H1 (cell line): ENCODE measurements around the gene DCX. TPM values are rescaled to one million over a fixed set of nuclear protein-coding genes. Genes with fewer than 3 reads are reported as not detected.

ENCODE experiments used
- CTCF ChIA-PET: fragments of 300-600 bp; sonication (Branson Sonifier 250); formaldehyde crosslinking; loops from one replicate; lab custom pipeline; 2021; ENCODE audit not compliant: partially characterized antibody; lab: Charles Lee
- POLR2A ChIA-PET: fragments of 300-600 bp; sonication (Branson Sonifier 250); formaldehyde crosslinking; loops from one replicate; lab custom pipeline; 2021; ENCODE audit warnings: inconsistent platforms; ENCODE audit not compliant: partially characterized antibody; lab: Charles Lee
- DNase-seq, 2 experiments: peaks; one replicate each; pipeline versions ENCODE4 v3.0.0 to v3.0.0-alpha.2; 2010 to 2022; ENCODE audit warnings: low spot score in 2 of 2, low read depth in 1 of 2, mixed read lengths in 1 of 2
- FAIRE-seq: peaks from 2 replicates; lab custom pipeline; 2011; peaks lifted over from hg19 to GRCh38; lab: Jason Lieb, UNC
- H2AFZ ChIP-seq: 2 replicates; pipeline ENCODE4 v1.8.1; 2012; ENCODE audit warnings: low read length, inconsistent platforms
- H2AK5ac ChIP-seq: 2 replicates; pipeline ENCODE4 v1.6.1; 2013; ENCODE audit warnings: low read depth, low read length
- H2BK120ac ChIP-seq: replicated peaks from 2 replicates; pipeline ENCODE3; 2013; ENCODE audit warnings: low read depth, low read length, inconsistent platforms
- H2BK12ac ChIP-seq: 2 replicates; pipeline ENCODE4 v1.6.1; 2013; ENCODE audit warnings: low read depth, low read length
- H2BK15ac ChIP-seq: 2 replicates; pipeline ENCODE4 v1.6.1; 2013; ENCODE audit warnings: low read length
- H2BK20ac ChIP-seq: 2 replicates; pipeline ENCODE4 v1.6.1; 2013; ENCODE audit warnings: low read length
- H2BK5ac ChIP-seq: 2 replicates; pipeline ENCODE4 v1.6.1; 2013; ENCODE audit warnings: low read depth, low read length
- H3K14ac ChIP-seq: 2 replicates; pipeline ENCODE4 v1.6.1; 2013; ENCODE audit warnings: inconsistent platforms; ENCODE audit not compliant: insufficient read length
- H3K18ac ChIP-seq: 2 replicates; pipeline ENCODE4 v1.6.1; 2013; ENCODE audit warnings: low read length; ENCODE audit errors: extremely low read depth
- H3K23ac ChIP-seq: 2 replicates; pipeline ENCODE4 v1.6.1; 2013; ENCODE audit warnings: inconsistent platforms; ENCODE audit not compliant: insufficient read length
- H3K23me2 ChIP-seq: 2 replicates; pipeline ENCODE4 v1.6.1; 2013; ENCODE audit warnings: low read depth, low read length
- H3K27ac ChIP-seq: 2 replicates; pipeline ENCODE4 v1.6.1; 2011; ENCODE audit warnings: low read depth, low read length, inconsistent platforms
- H3K27me3 ChIP-seq, 4 experiments: replicated peaks in 1 of 4; 1 replicate in 1 of 4; 2 replicates in 3 of 4; pipeline versions ENCODE4 v1.6.1 to v1.8.1; 2011 to 2013; ENCODE audit warnings: low read length in 3 of 4, mild to moderate bottlenecking in 3 of 4, inconsistent platforms in 2 of 4, mixed read lengths in 2 of 4, moderate library complexity in 1 of 4; ENCODE audit not compliant: control insufficient read depth in 3 of 4, insufficient read depth in 3 of 4; ENCODE audit errors: extremely low read depth in 1 of 4
- H3K36me3 ChIP-seq, 4 experiments: 2 replicates each; pipeline versions ENCODE4 v1.6.1 to v1.8.1; 2011 to 2013; ENCODE audit warnings: mild to moderate bottlenecking in 4 of 4, low read length in 3 of 4, moderate library complexity in 2 of 4, control low read depth in 1 of 4, inconsistent platforms in 1 of 4; ENCODE audit not compliant: insufficient read depth in 4 of 4, control insufficient read depth in 2 of 4
- H3K4ac ChIP-seq: replicated peaks from 2 replicates; pipeline ENCODE3; 2013; ENCODE audit warnings: low read length, low read depth, mixed read lengths, inconsistent platforms; ENCODE audit not compliant: insufficient read length
- H3K4me1 ChIP-seq, 4 experiments: replicated peaks in 1 of 4; 1 replicate in 1 of 4; 2 replicates in 3 of 4; pipeline versions ENCODE4 v1.6.1 to v1.8.1; 2011 to 2013; ENCODE audit warnings: low read length in 3 of 4, inconsistent platforms in 2 of 4, mixed read lengths in 1 of 4; ENCODE audit not compliant: insufficient read depth in 4 of 4, control insufficient read depth in 3 of 4
- H3K4me2 ChIP-seq, 2 experiments: 2 replicates each; pipeline versions ENCODE4 v1.6.1 to v1.8.1; 2011 to 2013; ENCODE audit warnings: low read depth in 2 of 2, low read length in 2 of 2, control low read depth in 1 of 2, inconsistent platforms in 1 of 2, mild to moderate bottlenecking in 1 of 2; ENCODE audit not compliant: insufficient read depth in 1 of 2
- H3K4me3 ChIP-seq, 4 experiments: fragments of 200-600, 300-600 bp in 1 of 4; sonication (generic), shearing (Covaris generic), sonication (Bioruptor Twin) in 1 of 4; 2 replicates each; pipeline versions ENCODE4 v1.5.1 to v1.8.1; 2011 to 2016; ENCODE audit warnings: low read length in 4 of 4, low read depth in 3 of 4, control low read depth in 2 of 4, inconsistent platforms in 2 of 4, mild to moderate bottlenecking in 2 of 4, mixed read lengths in 1 of 4, moderate library complexity in 1 of 4; ENCODE audit not compliant: insufficient read depth in 2 of 4; ENCODE audit errors: extremely low read depth in 1 of 4
- H3K56ac ChIP-seq: replicated peaks from 2 replicates; pipeline ENCODE3; 2013; ENCODE audit warnings: low read depth, mild to moderate bottlenecking, mixed read lengths, low read length, inconsistent platforms; ENCODE audit not compliant: insufficient read length
- H3K79me1 ChIP-seq: 2 replicates; pipeline ENCODE4 v1.6.1; 2013; ENCODE audit warnings: low read depth, low read length, control low read depth
- H3K79me2 ChIP-seq, 2 experiments: 2 replicates each; pipeline versions ENCODE4 v1.6.1 to v1.8.1; 2012 to 2013; ENCODE audit warnings: low read length in 2 of 2, mild to moderate bottlenecking in 2 of 2, inconsistent platforms in 1 of 2; ENCODE audit not compliant: insufficient read depth in 2 of 2, control insufficient read depth in 1 of 2
- H3K9ac ChIP-seq, 4 experiments: replicated peaks in 1 of 4; 1 replicate in 1 of 4; 2 replicates in 3 of 4; pipeline versions ENCODE4 v1.6.1 to v1.8.1; 2011 to 2013; ENCODE audit warnings: low read depth in 3 of 4, low read length in 3 of 4, control low read depth in 2 of 4, mild to moderate bottlenecking in 2 of 4, moderate library complexity in 2 of 4, inconsistent platforms in 1 of 4; ENCODE audit errors: extremely low read depth in 1 of 4
- H3K9me3 ChIP-seq, 2 experiments: 2 replicates each; pipeline versions ENCODE4 v1.6.1 to v1.8.1; 2012 to 2013; ENCODE audit warnings: mild to moderate bottlenecking in 2 of 2, moderate library complexity in 2 of 2, control low read depth in 1 of 2, inconsistent platforms in 1 of 2, low read depth in 1 of 2, low read length in 1 of 2, mixed read lengths in 1 of 2; ENCODE audit not compliant: insufficient read depth in 2 of 2
- H4K20me1 ChIP-seq, 2 experiments: replicated peaks in 1 of 2; 2 replicates each; pipeline versions ENCODE3 to v1.8.1; 2011 to 2013; ENCODE audit warnings: inconsistent platforms in 2 of 2, low read length in 2 of 2, mild to moderate bottlenecking in 1 of 2; ENCODE audit not compliant: insufficient read depth in 2 of 2, control insufficient read depth in 1 of 2
- H4K5ac ChIP-seq: 2 replicates; pipeline ENCODE4 v1.6.1; 2013; ENCODE audit warnings: low read length, low read depth, mixed read lengths, inconsistent platforms; ENCODE audit not compliant: insufficient read length
- H4K8ac ChIP-seq: 2 replicates; pipeline ENCODE4 v1.8.0; 2013; ENCODE audit warnings: mild to moderate bottlenecking, moderate library complexity, low read length, inconsistent platforms; ENCODE audit not compliant: insufficient read depth; ENCODE audit errors: extremely low read depth
- H4K91ac ChIP-seq: replicated peaks from 2 replicates; pipeline ENCODE3; 2013; ENCODE audit warnings: low read length, mixed read lengths, inconsistent platforms; ENCODE audit not compliant: insufficient read length
- PHF8 ChIP-seq: fragments of 200-600 bp; sonication (generic); conservative IDR thresholded peaks from 2 replicates; pipeline ENCODE4 v1.7.1; 2012; ENCODE audit warnings: low read depth, mild to moderate bottlenecking, inconsistent platforms, low read length, moderate library complexity
- RNF2 ChIP-seq: fragments of 200-900, 300-1000 bp; sonication (generic); IDR thresholded peaks from 2 replicates; pipeline ENCODE4 v1.7.1; 2016; ENCODE audit warnings: borderline replicate concordance, low read depth, mild to moderate bottlenecking, antibody characterized with exemption, low read length; ENCODE audit not compliant: poor library complexity, severe bottlenecking; ENCODE audit errors: missing control alignments
- SIX5 ChIP-seq: IDR thresholded peaks from 2 replicates; pipeline ENCODE4 v1.6.1; 2011; ENCODE audit warnings: mild to moderate bottlenecking, low read depth, low read length
- WGBS, 2 experiments: shearing (Covaris generic) in 1 of 2; methylation state at CpG; one replicate each; pipeline versions ENCODE4 v1.1.6 to v1.1.7; 2013 to 2015; ENCODE audit warnings: low lambda C conversion rate in 2 of 2, mixed read lengths in 2 of 2, inconsistent platforms in 1 of 2, low coverage in 1 of 2, missing lambda C conversion rate in 1 of 2; ENCODE audit not compliant: insufficient replicate concordance in 2 of 2, insufficient coverage in 1 of 2, insufficient read length in 1 of 2; ENCODE audit errors: extremely low coverage in 1 of 2, missing lambda C conversion rate in 1 of 2; 5-methylcytosine and 5-hydroxymethylcytosine counted together
- polyA plus RNA-seq, 7 experiments: library from polyadenylated mRNA; depleted of rRNA in 3 of 7; stranded (reverse) in 5 of 7; unstranded in 2 of 7; fragments of >200 nt in 5 of 7; fragments of 200-250 nt in 2 of 7; gene quantifications; 1 replicate in 5 of 7; 2 replicates in 1 of 7; 4 replicates in 1 of 7; pipeline versions ENCODE4 v1.2.1 to v1.2.3, GENCODE V29; 2011 to 2013; ENCODE audit warnings: missing spikeins in 2 of 7, mixed read lengths in 2 of 7
- total RNA-seq: library from RNA; stranded (reverse); fragmentation: NEBNext Ultra II Directional; extraction: Animal tissue kit (Norgen Biotek cat#: 25700); gene quantifications from 2 replicates; pipeline ENCODE4 v1.2.1, GENCODE V29; 2021

Gene DCX
- total and polyA plus RNA-seq, 2 of the 8 experiments (the other 6 are each of a cell fraction or from before 2014, with no cell fraction given): 1.3 to 3.3 TPM

DNA sequence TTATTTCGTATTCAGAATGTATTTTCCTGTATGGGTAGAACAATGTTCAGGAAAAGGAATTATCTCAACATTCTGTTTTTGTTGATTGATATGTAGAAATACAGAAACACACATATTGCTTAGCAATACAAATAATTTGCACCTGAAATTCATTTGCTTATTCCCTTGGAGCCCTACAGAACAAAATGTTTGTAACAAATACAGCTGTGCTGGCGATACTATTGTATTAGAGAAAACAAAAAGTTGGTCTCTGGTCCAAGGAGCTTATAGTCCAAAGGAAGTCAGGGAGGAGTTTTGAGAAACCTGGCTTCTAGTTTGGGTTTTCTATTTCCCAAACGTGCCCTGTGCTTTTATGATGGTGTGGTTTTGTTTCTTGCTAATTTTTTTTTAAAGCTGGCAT, 104.0 kb downstream of the DCX start:
- 86% methylated on average over 3 of the region's 3 CpGs; no CpG with 5 or more reads in 1 of the 2 experiments for WGBS, 2 experiments
- Histone ChIP-seq H3K79me2 (no peaks in the 10 kb centered on the region), H2BK20ac (no peak overlapping the region), H2BK5ac (no peak overlapping the region), H3K18ac (no peak overlapping the region), H3K36me3 (no peaks in the 10 kb centered on the region), H4K91ac (no peak overlapping the region), H3K9ac (no peak overlapping the region), H2AFZ (no peak overlapping the region), H3K4ac (no peak overlapping the region), H3K14ac (no peak overlapping the region), H3K56ac (no peak overlapping the region), H4K8ac (no peak overlapping the region), H2BK15ac (no peak overlapping the region), H4K20me1 (no peaks in the 10 kb centered on the region), H3K79me1 (no peaks in the 10 kb centered on the region), H2BK12ac (no peak overlapping the region), H3K9me3 (no peaks in the 10 kb centered on the region), H2AK5ac (no peak overlapping the region), H3K4me1 (no peaks in the 10 kb centered on the region), H3K4me3 (no peak overlapping the region), H2BK120ac (no peak overlapping the region), H4K5ac (no peak overlapping the region), H3K23me2 (no peaks in the 10 kb centered on the region), H3K23ac (no peak overlapping the region), H3K27ac (no peak overlapping the region), H3K27me3 (no peaks in the 10 kb centered on the region), H3K4me2 (no peak overlapping the region)
- DNase-seq: no peak
- ChIA-PET POLR2A (no interaction called here), CTCF (no interaction called here)
- FAIRE-seq: no peak
- TF ChIP-seq SIX5 (no peak), PHF8 (no peak), RNF2 (no peak)
